ENCODE measurements around the gene THRB. TPM values are rescaled to one million over a fixed set of nuclear protein-coding genes. Genes with fewer than 3 reads are reported as not detected.

THRB gene
- total and polyA plus RNA-seq, 9 of the 15 experiments (the other 6 are each of a cell fraction or from before 2014, with no cell fraction given) = 1.7 to 14.9 (median 6.9) TPM

DNA sequence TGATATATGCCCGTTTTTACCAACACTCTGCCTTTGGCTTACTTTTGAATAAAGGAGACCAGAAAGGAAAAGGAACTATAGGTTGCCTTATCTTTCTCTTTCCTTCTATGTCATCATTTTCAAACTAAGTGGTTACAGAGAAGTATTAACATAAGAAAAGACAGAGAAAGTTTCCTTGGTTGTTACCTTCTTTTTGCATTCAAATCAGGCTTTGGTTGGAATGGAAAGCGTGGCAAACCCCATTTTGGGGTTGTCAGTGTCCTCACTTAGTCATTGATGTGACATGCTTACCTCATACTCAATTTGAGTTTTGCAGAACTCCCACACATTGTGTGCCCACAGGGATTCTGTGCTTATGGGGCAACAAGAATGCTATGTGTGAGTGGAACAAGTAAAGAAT lies 3.7 kb upstream of the THRB start (continued):
- TF ChIP-seq, protein P1, sequence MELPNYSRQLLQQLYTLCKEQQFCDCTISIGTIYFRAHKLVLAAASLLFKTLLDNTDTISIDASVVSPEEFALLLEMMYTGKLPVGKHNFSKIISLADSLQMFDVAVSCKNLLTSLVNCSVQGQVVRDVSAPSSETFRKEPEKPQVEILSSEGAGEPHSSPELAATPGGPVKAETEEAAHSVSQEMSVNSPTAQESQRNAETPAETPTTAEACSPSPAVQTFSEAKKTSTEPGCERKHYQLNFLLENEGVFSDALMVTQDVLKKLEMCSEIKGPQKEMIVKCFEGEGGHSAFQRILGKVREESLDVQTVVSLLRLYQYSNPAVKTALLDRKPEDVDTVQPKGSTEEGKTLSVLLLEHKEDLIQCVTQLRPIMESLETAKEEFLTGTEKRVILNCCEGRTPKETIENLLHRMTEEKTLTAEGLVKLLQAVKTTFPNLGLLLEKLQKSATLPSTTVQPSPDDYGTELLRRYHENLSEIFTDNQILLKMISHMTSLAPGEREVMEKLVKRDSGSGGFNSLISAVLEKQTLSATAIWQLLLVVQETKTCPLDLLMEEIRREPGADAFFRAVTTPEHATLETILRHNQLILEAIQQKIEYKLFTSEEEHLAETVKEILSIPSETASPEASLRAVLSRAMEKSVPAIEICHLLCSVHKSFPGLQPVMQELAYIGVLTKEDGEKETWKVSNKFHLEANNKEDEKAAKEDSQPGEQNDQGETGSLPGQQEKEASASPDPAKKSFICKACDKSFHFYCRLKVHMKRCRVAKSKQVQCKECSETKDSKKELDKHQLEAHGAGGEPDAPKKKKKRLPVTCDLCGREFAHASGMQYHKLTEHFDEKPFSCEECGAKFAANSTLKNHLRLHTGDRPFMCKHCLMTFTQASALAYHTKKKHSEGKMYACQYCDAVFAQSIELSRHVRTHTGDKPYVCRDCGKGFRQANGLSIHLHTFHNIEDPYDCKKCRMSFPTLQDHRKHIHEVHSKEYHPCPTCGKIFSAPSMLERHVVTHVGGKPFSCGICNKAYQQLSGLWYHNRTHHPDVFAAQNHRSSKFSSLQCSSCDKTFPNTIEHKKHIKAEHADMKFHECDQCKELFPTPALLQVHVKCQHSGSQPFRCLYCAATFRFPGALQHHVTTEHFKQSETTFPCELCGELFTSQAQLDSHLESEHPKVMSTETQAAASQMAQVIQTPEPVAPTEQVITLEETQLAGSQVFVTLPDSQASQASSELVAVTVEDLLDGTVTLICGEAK (IDR thresholded peaks at IDR 0.05) = no peak
- TF ChIP-seq, protein P1 (CRISPR knock-in tag; IDR thresholded peaks at IDR 0.05) = no peak
- TF ChIP-seq RUNX1 (IDR thresholded peaks at IDR 0.05; ENCODE audit: low read depth) (no peak), SAFB2 (IDR thresholded peaks at IDR 0.05; ENCODE audit: borderline replicate concordance, low read depth, low read length, severe bottlenecking) (no peak), POLR2AphosphoS2 (IDR thresholded peaks at IDR 0.05; ENCODE audit: low read length) (no peak), MEF2D (tag; conservative IDR thresholded peaks at IDR 0.05; ENCODE audit: low read depth) (no peak), FOS (IDR thresholded peaks at IDR 0.05; ENCODE audit: extremely low read depth, insufficient read length) (no peak), BRD4 (IDR thresholded peaks at IDR 0.05) (0 out of 2 replicates have a peak, but pooled peaks have one; percentile 37), CEBPG (CRISPR knock-in tag; IDR thresholded peaks at IDR 0.05) (peak; percentile 20; the same call in 1 of the 2 replicates), CEBPG (tag; conservative IDR thresholded peaks at IDR 0.05 in 1 of 2, IDR thresholded peaks at IDR 0.05 in 1 of 2) (peak; percentile 21 to 80; a peak in 2 of 4 replicates), ZNF197 (CRISPR knock-in tag; IDR thresholded peaks at IDR 0.05; ENCODE audit: low read depth) (no peak), ZNF589 (CRISPR knock-in tag; IDR thresholded peaks at IDR 0.05; ENCODE audit: low read depth) (peak; percentile 84), ZNF766 (CRISPR knock-in tag; conservative IDR thresholded peaks at IDR 0.05) (no peak), MTA1 (IDR thresholded peaks at IDR 0.05; ENCODE audit: borderline replicate concordance) (no peak)
- TF ChIP-seq, protein P2, sequence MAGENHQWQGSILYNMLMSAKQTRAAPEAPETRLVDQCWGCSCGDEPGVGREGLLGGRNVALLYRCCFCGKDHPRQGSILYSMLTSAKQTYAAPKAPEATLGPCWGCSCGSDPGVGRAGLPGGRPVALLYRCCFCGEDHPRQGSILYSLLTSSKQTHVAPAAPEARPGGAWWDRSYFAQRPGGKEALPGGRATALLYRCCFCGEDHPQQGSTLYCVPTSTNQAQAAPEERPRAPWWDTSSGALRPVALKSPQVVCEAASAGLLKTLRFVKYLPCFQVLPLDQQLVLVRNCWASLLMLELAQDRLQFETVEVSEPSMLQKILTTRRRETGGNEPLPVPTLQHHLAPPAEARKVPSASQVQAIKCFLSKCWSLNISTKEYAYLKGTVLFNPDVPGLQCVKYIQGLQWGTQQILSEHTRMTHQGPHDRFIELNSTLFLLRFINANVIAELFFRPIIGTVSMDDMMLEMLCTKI (IDR thresholded peaks at IDR 0.05; ENCODE audit: partially characterized antibody) = no peak
- TF ChIP-seq, protein P3, sequence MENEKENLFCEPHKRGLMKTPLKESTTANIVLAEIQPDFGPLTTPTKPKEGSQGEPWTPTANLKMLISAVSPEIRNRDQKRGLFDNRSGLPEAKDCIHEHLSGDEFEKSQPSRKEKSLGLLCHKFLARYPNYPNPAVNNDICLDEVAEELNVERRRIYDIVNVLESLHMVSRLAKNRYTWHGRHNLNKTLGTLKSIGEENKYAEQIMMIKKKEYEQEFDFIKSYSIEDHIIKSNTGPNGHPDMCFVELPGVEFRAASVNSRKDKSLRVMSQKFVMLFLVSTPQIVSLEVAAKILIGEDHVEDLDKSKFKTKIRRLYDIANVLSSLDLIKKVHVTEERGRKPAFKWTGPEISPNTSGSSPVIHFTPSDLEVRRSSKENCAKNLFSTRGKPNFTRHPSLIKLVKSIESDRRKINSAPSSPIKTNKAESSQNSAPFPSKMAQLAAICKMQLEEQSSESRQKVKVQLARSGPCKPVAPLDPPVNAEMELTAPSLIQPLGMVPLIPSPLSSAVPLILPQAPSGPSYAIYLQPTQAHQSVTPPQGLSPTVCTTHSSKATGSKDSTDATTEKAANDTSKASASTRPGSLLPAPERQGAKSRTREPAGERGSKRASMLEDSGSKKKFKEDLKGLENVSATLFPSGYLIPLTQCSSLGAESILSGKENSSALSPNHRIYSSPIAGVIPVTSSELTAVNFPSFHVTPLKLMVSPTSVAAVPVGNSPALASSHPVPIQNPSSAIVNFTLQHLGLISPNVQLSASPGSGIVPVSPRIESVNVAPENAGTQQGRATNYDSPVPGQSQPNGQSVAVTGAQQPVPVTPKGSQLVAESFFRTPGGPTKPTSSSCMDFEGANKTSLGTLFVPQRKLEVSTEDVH (IDR thresholded peaks at IDR 0.05; ENCODE audit: low read depth, partially characterized antibody) = no peak

All from K562 (cell line).